ENCODE data around the gene CLDN1.

The CLDN1 gene

DNA sequence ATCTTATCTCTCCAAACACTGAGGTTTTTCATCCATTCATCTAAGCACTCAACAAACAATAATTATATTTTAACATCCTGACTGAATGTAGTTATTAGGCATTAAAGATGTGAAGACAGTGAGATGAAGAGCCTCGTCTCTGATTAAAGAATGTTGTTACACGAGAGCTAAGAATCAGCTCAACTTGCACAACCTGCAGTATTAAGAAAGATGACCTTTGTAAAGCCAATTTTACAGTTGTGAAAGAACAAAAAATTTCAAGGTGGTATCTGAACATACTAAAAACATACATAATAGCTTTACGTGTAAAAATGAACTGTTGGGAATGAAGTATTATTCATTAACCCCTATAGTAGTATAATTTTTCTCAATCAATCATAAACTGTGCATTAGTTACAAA is 12.8 kb downstream of the CLDN1 start:
- no peak for DNase-seq
- H3K36me3 ChIP-seq, result no peaks in the 10 kb centered on the region
- no peaks in the 10 kb centered on the region for H3K4me1 ChIP-seq
- H3K27ac ChIP-seq, result no peak overlapping the region
- intact Hi-C loops (cut with DNase I; ENCODE audit: low total_unique reads), result no loop called here
- H3K4me3 ChIP-seq, result no peak overlapping the region
- no peaks in the 10 kb centered on the region for H3K9me3 ChIP-seq
- no peaks in the 10 kb centered on the region for H3K27me3 ChIP-seq
- TF ChIP-seq CTCF (IDR thresholded peaks at IDR 0.05), result no peak

GRCh38 chr3:190308154-190308553 is 14.1 kb downstream of the CLDN1 start:
- no peaks in the 10 kb centered on the region for H3K36me3 ChIP-seq
- DNase-seq, result no peak
- no peak overlapping the region for H3K27ac ChIP-seq
- TF ChIP-seq CTCF (IDR thresholded peaks at IDR 0.05), result no peak
- no peaks in the 10 kb centered on the region for H3K27me3 ChIP-seq
- intact Hi-C loops (cut with DNase I; ENCODE audit: low total_unique reads), result no loop called here
- H3K9me3 ChIP-seq, result no peaks in the 10 kb centered on the region
- no peaks in the 10 kb centered on the region for H3K4me1 ChIP-seq
- no peak overlapping the region for H3K4me3 ChIP-seq

DNA sequence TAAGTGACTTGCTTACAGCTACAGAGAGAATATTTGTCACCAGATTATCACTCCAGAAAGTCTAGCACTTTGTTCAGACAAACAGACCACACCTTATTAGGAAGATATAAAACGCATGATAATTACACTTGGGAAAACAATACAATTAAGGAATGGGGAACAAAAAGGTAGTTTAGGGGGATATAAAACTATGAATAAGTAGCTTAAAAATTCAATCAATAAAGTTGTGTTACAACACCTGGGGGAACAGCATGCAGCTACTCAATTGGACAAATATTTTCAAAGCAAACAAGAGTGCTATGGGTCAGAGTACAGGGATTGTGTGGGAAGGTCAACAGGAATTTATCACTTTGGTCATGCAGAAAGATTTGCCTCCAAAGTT is 15.1 kb downstream of the CLDN1 start:
- Histone ChIP-seq H3K4me3 (no peak overlapping the region), H3K4me1 (no peaks in the 10 kb centered on the region), H3K27ac (no peak overlapping the region), H3K36me3 (no peaks in the 10 kb centered on the region), H3K9me3 (no peaks in the 10 kb centered on the region), H3K27me3 (no peaks in the 10 kb centered on the region)
- no peak for DNase-seq
- intact Hi-C loops (cut with DNase I; ENCODE audit: low total_unique reads), result no loop called here
- no peak for TF ChIP-seq CTCF (IDR thresholded peaks at IDR 0.05)

DNA sequence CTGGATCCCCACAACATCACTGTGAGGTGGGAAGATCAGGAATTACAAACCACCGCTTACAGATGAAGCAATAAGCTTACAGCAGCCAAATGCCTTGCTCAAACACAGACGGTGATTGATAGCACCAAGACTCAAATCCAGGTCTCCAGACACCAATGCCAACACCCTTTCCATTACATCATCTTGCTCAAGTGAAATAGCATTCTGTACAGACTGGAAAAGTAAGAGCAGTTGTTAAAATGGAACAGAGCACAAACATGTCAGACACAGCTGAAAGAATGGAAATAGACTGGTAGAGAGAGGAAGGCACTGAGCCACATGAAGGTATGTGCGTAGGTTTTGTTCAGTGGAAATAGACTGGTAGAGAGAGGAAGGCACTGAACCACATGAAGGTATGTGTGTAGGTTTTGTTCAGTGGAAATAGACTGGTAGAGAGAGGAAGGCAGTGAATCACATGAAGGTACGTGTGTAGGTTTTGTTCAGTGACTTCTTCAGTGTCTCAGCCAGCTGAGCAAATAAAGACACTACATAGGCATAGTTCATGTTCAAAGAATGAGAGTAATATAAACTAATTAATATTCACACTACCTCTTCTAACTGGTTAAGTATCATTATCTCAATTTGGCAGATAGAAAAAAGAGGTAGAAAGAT is 15.6 kb downstream of the CLDN1 start:
- no peak overlapping the region for H3K27ac ChIP-seq
- no peak overlapping the region for H3K4me3 ChIP-seq
- no peaks in the 10 kb centered on the region for H3K4me1 ChIP-seq
- no peaks in the 10 kb centered on the region for H3K27me3 ChIP-seq
- TF ChIP-seq CTCF (IDR thresholded peaks at IDR 0.05), result no peak
- no peaks in the 10 kb centered on the region for H3K9me3 ChIP-seq
- intact Hi-C loops (cut with DNase I; ENCODE audit: low total_unique reads), result no loop called here
- no peak for DNase-seq
- no peaks in the 10 kb centered on the region for H3K36me3 ChIP-seq

GRCh38 chr3:190306026-190306425 is 16.2 kb downstream of the CLDN1 start:
- H3K36me3 ChIP-seq, result no peaks in the 10 kb centered on the region
- DNase-seq, result no peak
- intact Hi-C loops (cut with DNase I; ENCODE audit: low total_unique reads), result no loop called here
- no peaks in the 10 kb centered on the region for H3K27me3 ChIP-seq
- H3K27ac ChIP-seq, result no peak overlapping the region
- no peaks in the 10 kb centered on the region for H3K4me1 ChIP-seq
- H3K4me3 ChIP-seq, result no peak overlapping the region
- H3K9me3 ChIP-seq, result no peaks in the 10 kb centered on the region
- no peak for TF ChIP-seq CTCF (IDR thresholded peaks at IDR 0.05)

DNA sequence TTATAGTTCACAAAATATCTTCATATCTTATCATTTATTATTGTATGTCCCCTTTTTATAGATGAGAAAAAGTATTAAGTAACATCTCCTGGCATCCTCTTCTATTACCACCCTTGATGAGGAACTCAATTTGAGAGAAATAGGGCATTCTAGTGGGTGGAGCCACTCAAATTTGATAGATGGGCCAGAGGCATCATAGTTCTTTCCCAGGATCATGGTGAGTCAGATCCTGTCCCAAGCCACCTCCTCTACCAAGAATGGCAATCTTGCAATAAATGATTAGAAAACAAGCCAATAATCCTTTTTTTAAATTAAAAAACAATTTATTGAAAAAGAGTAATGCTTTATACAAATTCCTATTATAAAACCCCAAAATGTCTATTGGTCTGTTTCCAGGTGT is 16.8 kb downstream of the CLDN1 start:
- H3K4me3 ChIP-seq, result no peak overlapping the region
- intact Hi-C loops (cut with DNase I; ENCODE audit: low total_unique reads), result no loop called here
- no peak for TF ChIP-seq CTCF (IDR thresholded peaks at IDR 0.05)
- DNase-seq, result no peak
- H3K27ac ChIP-seq, result no peak overlapping the region
- no peaks in the 10 kb centered on the region for H3K36me3 ChIP-seq
- no peaks in the 10 kb centered on the region for H3K4me1 ChIP-seq
- H3K9me3 ChIP-seq, result no peaks in the 10 kb centered on the region
- H3K27me3 ChIP-seq, result no peaks in the 10 kb centered on the region

All from tibial artery (tissue), 4 donors.